GM21390 (cell line): ENCODE measurements around the gene DPY19L3.
"Not testable (repeated sequence)": the region's sequence is repeated elsewhere in the genome, so short reads cannot be mapped to it uniquely, and the experiment has no call there.

ENCODE experiments used
- ATAC-seq: cut with Tn5 transposase; IDR thresholded peaks from one replicate; pipeline ENCODE4 v1.9.1; 2021; ENCODE audit not compliant: unreplicated experiment

The DPY19L3 gene

DNA sequence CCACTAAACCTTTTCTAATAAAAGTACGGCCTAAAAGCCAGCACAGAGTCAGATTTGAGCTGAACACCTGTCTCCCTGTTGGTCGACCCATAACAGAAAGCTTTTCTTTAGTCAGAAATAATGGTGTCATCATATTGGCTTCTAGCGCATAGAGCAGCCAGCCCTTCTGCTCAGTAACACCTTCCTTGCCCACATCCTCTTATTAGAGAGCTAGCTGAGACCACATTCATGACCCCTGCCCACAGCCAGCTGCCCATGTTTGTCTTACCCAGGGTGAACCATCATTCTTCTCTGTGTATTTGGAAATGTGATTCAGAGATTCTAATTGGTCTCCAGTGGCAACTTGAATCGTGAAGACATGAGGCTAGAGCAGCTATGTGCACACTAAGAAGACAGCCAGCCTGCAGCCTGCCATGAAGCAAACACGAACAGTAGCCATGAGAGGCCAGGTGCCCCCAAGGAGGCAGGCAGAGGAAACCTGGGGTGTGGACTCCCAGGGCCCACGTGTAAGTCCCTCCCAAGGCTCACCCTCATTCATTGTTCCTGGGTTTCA lies 93.2 kb downstream of the DPY19L3 start:
- ATAC-seq, result no peak

DNA sequence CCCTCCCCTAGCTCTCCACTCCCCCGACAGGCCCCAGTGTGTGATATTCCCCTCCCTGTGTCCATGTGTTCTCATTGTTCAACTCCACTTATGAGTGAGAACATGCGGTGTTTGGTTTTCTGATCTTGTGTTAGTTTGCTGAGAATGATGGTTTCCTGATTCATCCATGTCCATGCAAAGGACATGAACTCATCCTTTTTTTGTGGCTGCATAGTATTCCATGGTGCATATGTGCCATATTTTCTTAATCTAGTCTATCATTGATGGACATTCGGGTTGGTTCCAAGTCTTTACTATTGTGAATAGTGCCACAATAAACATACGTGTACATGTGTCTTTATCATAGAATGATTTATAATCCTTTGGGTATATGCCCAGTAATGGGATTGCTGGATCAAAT lies 106.9 kb downstream of the DPY19L3 start:
- not testable (repeated sequence) for ATAC-seq

DNA sequence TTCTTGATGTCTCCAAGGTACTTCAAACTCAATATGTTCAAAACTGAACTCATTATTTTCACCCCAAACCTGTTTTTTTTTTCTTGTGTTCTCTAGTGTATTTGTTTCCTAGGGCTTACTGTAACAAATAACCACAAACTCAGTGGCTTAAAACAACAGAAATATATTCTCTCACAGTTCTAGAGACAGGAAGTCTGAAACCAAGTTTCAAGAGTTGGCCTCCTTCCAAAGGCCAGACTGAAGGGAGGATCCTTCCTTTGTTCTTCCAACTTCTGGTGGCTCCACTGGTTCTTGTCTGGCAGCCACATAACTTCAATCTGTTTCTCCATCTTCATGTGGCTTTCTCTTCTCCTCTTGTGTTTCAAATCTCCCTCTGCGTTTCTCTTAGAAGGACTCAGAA lies 113.5 kb downstream of the DPY19L3 start:
- no peak for ATAC-seq

DNA sequence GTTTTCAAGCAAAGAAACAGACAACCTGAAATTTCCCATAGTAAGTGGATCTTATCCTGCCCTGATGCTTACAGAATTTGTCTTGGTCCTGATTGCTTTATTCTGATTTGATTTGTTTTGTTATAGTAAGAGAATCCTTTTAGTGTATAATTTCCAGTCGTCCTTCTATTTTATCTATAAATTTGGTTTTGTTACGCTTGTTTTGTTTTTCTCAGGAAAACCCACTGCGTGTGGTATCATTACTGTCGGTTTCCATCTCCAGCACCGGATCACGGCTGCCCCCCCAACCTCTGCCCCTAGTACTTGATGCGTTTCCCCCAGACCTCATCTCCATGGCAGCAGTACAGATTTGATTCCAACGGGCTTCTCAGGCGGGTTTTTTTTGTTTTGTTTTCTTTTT lies 117.4 kb downstream of the DPY19L3 start:
- no peak for ATAC-seq

DNA sequence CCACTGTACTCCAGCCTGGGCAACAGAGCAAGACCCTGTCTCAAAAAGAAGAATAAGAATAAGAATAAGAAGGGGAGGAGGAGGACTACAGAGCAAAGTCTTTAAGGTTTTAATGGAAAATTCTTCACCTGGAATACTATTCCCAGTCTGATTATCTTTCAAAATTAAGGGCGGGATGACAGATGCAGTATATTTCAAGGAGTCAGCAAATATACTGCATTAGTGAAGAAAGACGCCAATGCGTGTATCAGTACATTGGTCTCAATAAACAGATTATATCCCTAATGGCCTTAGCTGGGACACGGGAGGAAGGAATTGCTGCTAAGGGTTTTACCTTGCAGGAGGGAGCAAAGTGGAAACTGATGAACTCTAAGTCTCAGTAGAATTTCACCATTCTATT lies 121.3 kb downstream of the DPY19L3 start:
- no peak for ATAC-seq

DNA sequence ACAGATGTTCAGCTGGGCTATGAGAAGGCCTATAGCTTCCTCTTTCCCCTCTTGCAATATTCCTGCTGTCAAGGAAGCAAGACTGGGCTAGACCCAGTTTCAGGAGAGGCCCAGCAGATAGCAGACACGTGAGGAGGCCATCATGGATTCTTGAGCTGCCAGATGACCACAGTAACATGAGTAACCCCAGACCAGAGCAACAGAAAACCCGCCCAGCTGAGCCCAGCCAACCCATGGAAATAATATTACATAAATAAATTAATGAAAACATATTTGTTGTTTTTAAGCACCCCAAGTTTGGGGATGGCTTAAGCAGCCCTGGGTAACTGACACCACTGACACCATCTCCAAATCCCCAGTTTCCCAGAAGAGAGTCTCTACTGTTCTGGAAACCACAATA lies 125.2 kb downstream of the DPY19L3 start:
- ATAC-seq, result no peak

DNA sequence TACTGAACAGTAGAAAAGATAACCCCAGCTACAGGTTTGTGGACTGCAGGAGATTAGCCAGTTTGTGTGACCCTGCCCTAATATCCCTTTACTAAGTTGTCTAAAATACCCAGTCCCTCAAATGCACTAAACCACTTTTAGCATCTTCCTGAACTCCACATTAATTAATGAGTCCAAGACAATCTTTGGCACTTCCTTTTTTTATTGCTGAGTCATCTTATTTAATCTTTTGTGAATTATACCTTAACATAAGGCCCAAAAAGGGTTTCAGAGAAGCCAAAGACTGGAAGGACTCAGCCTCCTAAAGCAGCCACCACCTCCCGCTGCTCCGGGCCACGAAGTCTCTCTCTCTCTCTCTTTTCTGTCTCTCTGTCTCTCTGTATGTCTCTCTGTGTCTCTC lies 126.7 kb downstream of the DPY19L3 start:
- ATAC-seq, result no peak
